GM18519 (cell line): Measurements from ENCODE around the gene DGLUCY.

ENCODE experiments used
- ATAC-seq: cut with Tn5 transposase; IDR thresholded peaks from one replicate; pipeline ENCODE4 v1.9.1; 2021; ENCODE audit warnings: mild to moderate bottlenecking, moderate library complexity; ENCODE audit not compliant: unreplicated experiment, low FRiP score

DGLUCY gene

DNA sequence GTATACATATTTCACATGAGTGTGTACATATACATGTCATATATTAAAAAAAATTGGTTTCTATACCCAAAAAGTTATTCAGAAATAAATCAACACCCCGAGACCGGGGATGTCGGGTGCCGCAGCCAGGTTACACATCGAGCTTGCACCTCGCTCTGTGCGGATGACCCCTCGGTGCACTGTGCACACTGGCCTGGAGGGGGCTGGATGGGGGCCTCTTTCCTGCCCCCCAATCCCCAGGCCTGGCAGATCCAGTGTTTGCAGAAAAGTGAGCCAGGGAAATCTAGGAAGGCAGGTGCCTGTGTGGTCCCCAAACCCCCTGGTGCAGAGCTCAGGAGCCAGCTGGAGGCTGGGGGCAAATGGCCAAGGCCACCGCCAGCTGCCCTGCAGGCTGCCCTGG lies 157.8 kb downstream of the DGLUCY start:
- no peak for ATAC-seq

DNA sequence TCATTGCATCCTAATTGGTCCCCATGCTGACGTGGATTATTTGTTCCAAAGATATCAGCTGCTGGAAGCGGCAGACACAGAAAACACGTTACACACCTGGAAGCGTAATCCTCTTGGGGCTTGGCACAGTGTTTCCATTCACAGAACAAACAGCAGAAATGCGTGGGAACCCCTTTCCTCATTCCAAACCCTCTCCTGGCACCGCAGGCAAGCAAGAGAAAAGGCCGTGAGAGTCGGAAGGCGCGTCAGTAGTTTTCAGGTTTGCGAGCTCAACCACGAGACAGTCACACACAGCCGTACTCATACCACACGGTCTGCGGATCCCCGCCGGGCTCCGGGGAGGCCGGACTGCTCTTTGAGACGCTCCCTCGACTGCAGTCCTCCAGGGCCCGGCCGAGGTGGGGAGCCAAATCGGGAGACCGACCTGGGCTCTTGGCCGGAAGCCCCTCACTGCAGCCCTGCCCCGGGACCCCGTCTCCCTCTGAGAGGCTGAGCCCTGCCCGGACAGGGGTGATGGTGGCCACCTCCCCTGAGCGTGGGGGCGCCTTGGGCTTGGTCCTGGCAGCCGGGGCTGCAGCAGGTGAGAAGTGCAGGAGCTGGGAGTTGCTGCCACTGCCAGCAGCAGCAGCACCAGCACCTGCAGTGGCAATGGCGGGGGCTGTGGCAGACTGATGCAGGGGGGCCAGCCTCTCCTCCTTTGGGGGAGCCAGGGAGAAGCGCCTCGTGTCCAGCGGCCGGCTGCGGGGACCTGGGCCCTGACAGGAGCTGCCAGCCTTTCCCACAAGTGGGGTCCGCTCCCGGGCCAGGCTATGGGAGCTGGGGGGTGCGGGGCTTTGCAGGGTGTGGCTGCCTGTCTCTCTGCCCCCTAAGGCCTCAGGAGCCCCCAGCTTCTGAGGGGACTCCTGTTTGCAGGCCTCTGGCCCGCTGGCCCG lies 158.7 kb downstream of the DGLUCY start:
- no peak for ATAC-seq

DNA sequence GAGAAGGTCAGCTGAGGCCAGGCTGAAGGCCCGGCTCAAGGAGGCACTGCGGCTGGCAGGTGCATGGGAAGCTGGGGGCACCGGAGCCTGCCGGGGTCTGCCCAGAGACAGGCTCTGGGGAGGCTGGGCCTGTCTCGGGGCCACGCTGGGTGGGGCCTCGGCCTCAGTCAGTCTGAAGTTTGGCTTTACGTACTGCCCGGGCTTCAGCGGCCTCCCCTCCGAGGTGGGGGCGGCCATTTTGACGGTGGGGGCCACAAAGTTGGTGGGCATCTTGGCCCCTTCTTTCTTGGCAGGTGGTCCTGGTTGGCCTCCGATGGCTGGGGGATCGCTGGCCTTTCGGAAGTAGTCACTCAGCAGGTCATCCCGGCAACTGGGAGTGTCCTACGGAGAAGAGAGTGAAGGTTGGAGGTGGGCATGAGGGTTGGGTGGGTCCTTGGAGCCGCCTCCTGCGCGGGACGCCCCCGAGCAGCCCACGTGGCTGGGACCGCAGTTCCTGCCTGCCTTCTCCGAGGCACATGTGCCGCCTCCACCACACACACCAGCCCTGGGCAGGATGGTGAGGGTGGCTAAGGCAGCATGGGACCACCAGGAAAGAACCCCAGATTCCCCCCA lies 159.5 kb downstream of the DGLUCY start:
- no peak for ATAC-seq

DNA sequence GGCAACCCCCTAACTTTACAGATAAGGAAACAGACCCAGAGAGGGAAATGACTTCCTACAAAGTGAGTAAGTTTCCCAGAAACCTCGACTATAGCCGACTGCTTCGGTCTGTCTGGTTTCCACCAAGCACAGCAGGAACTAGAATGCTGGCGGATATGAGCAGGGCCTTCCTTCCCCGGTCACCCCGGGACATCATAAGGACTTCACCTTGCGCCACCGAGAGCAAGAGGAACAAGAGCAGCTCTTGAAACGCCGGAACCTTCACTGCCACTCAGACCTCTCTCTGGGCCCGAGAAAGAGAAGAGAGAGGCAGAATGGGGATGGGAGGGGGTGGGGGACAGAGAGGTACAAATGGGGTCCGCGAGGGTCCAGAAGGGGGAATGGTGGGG lies 160.0 kb downstream of the DGLUCY start:
- ATAC-seq = no peak

DNA sequence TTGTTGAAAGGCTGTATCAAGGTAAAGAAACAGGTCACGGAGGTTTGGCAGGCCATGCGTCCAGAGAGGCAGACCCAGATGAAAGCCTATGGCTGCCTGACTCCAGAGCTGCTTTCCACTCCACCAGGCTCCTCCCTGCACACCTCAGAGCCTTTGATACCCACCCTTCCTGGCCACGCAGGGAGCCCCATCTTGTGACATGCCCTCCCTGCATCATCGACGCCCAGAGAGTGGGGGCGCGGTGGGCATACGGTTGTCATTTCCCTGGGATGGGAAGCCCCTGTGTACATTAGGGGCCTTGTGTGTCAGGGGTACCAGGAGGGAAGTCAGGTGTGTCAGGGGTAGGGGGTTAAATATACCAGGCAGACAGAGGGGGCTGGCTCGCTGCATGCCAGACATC lies 160.9 kb downstream of the DGLUCY start:
- ATAC-seq = no peak
